TTC549 (cell line): ENCODE results near the gene CLASRP.

ENCODE experiments used
- FAIRE-seq: peaks from 2 replicates; lab custom pipeline; 2012; peaks lifted over from hg19 to GRCh38; lab: Jason Lieb, UNC

CLASRP gene

DNA sequence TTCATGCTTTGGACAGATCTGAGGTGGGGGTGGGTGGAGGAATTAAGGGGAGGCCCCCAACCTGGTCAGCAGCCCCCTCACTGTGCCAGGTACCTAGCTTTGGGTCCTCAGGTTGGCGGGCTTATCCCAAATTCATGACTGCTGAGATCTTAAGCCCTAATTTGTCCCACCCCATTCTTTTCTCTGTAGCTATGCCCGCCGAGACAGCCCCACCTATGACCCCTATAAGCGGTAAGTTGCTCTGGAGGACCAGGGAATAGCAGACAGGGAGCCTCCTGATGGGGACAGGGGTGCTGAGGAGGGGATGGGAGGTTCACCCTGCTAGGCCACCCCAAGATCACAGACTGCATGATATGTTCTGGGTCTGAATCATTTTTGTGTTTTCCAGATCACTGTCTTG lies 23.1 kb downstream of the CLASRP start:
- no peak for FAIRE-seq

DNA sequence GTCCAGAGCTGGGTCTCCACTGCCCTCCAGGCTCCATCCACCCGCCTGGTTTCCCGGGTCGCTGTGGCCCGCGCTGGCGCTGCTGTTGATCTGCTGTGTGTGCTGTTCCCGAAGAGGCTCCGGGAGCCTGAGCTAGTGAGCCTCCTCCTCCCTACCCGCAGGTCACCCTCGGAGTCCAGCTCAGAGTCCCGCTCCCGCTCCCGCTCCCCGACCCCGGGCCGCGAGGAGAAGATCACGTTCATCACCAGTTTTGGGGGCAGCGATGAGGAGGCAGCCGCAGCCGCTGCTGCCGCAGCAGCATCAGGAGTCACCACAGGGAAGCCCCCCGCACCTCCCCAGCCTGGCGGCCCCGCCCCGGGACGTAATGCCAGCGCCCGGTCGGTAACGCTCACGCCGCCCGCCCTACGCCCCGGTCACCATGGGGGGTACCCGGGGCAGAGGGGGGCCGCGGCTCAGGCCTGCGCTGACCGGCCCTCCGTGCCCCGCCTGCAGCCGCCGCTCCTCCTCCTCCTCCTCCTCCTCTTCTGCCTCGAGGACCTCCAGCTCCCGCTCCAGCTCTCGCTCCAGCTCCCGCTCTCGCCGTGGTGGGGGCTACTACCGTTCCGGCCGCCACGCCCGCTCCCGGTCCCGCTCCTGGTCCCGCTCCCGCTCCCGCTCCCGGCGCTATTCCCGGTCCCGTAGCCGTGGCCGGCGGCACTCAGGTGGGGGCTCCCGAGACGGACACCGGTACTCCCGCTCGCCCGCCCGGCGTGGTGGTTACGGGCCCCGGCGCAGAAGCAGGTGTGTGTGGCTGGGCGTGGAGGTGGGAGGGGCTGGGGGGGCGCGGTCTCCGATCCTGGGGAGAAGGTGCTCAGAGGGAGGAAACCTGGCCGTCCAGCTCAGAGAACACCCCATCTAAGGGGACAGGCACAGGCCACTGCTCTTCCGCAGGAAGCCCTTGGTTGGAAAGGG lies 25.3 kb downstream of the CLASRP start:
- no peak for FAIRE-seq

DNA sequence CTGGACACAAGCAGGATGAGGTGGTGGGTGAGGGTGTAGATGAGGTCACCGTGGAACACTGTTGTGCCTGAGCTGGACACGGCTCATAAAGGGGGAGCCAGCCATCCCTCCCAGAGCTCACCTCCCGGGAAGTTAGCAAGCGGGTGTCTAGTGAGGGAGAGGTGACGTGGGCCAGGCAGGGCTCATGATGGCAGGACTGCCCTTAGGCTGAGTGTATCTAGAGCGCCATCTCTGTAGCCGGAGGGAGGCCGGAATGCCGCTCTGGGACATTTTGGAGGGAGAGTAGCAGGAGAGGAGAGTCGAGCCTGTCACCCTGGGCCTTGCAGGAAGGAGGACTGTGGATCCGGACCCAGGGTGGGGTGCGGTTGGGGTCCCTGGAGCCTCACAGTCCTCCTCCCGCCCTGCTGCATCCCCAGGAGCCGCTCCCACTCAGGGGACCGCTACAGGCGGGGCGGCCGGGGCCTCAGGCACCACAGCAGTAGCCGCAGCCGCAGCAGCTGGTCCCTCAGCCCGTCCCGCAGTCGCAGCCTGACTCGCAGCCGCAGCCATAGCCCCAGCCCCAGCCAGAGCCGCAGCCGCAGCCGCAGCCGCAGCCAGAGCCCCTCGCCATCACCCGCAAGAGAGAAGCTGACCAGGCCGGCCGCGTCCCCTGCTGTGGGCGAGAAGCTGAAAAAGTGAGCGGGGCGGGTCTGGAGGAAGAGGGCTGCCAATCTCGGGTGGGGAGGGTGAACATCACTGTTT lies 28.2 kb downstream of the CLASRP start:
- no peak for FAIRE-seq

DNA sequence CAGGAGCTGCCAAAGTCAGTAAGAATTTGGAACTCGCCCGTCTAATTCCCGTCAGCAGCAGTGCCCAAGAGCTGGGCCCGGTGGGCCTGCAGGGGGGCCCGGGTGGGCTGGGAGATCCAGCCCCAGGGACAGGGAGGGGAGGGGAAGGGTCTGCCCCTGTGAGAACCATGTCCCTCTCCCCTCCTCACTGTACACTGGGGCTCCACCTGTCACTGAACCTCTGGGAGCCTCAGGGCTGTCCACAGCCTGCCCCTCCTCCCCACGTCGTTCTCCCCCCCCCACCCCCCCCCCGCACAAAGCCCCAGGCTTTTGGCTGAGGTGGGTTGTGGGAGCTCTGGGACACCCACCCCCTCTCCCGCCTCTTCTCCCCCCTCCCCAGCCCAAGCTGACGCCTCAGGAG lies 29.2 kb downstream of the CLASRP start:
- FAIRE-seq, result no peak

DNA sequence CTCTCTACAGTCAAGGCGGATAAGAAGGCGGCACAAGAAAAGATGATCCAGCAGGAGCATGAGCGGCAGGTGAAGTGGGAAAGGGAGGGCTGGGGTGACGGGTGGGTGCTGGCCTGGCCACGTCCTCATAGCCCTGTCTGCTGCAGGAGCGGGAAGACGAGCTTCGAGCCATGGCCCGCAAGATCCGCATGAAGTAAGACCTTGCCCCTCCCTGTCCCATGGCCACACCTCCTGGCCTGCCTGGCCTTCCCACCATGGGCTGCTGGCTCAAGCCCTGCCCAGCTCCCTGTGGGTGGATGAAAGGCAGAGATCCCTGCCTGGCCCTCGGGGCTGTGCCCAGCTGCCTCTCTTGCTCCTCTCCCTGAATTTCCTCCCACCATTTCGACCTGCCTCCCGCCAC lies 30.2 kb downstream of the CLASRP start:
- FAIRE-seq, result no peak

DNA sequence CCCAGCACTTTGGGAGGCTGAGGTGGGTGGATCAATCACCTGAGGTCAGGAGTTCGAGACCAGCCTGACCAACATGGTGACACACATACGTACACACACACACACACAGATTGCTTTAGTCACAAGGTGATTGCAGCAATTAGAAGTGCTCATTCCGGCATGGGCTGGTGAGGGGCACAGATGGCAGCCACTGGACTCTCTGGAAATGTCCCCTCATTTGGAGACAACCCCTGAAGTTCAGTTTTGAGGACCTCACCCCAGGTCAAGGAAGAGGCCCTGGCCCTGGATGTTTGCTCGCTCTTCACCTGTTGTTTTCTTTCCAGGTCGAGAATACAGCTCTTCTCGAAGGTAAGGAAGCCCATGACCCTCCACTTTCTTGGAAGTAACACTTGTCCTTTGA lies 31.4 kb downstream of the CLASRP start:
- no peak for FAIRE-seq

DNA sequence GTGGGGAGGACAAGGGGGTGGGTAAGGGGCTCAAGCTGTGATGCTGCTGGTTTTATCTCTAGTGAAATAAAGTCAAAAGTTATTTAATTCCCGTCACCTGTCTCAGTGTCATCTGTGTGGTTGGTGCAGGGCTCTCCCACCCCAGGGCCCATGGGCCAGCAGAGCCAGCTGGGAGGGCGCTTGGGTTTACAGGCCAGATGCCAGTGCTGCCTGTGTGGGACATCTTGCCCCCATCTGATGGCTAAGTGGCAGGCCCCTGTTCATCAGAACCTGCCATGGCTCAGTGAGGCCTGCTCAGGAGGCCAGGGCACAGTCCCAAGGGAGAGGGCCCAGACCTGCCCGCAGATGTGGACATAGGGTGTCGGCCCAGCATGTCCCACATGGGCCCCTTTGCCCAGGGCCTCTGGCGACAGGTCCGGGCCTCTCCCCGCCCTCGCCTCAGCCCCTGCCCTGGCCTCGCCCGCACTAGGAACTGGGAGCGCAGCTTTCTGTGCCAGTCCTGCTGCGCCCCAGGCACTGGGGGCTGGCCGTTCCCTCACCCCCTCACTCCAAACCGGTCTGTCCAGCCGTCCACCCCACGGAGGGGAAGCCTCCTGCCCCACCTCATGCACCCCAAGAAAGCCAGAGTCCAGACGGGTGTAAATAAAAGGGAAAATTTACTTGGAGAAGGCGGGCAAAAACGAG lies 32.2 kb downstream of the CLASRP start:
- no peak for FAIRE-seq

DNA sequence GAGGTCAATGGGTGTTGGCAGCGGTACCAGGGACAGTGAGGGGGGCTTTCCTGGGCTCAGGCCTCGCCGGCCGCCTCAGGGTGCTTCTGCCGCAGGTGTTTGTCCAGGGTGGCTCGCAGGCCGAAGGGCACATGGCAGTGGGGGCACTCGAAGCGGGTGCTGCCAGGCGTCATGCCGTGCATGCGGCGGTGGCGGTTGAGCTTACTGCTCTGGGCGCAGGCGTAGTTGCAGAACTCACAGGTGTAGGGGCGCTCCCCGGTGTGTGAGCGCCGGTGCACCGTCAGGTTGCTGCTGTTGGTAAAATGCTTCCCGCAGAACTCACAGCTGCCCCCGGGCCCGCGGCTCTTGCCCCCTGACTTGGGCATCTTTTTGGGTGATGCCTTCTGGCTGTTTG lies 32.7 kb downstream of the CLASRP start:
- FAIRE-seq, result no peak

DNA sequence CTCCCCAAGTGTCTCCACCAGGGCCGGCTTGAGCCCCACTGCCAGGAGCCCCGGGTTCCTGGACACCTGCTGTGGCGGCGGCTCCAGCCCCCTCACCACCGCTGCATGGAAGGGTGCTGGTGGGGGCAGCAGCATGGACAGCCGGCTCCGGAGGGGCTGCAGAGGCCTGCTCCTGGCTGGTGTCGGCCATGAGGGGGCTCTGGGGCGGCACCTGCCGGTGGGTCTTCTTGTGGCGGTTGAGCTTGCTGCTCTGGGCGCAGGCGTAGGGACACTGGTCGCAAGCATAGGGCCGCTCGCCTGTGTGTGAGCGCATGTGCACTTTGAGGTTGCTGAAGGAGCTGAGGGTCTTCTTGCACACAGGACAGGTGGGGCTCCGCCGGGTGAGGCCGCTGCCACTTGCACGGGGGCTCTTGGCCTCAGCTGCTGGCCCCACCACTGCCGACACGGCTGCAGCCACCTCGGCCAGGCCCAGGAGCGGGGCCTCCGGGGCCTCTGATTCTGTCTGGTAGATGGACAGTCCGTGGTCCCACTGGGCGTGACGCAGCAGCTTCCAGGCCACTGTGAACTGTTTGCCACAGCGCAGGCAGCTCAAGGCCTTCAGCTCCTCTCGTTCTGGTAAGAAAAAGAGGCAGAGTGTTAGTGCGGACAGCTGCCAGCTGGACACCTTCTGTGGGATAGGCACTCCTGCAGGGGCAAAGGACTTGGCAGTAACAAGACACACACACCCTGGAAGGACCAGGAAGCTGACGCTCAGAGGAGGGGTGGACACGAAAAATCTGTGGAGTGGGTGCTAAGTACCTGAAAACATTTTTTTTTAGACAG lies 33.3 kb downstream of the CLASRP start:
- FAIRE-seq, result no peak

DNA sequence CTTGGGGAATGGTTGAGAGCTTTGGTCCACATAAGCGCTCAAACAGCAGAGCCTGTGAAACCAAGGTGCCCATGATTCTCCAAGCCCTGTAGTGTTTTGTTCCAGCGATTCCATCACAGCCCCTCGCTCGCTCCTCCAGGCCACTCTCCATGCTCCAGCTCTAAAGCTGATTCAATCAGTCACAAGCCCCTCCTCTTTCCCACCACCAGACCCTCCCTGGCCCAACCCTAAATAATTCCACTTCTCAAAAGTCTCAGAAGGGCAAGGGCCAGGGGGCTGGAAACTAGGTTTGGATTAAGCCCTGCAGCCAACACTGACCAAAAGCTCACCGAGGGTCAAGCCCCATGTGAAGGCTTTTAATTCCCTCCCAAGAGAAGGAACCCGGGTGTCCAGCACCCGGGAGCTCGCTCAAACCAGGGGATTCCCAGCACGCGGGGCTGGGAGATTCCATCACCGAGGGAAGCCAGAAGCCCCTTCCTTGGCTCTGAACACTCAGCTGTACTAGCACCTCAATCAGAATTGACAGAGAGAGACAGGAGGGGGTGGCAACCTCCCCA lies 36.0 kb downstream of the CLASRP start:
- FAIRE-seq, result no peak

DNA sequence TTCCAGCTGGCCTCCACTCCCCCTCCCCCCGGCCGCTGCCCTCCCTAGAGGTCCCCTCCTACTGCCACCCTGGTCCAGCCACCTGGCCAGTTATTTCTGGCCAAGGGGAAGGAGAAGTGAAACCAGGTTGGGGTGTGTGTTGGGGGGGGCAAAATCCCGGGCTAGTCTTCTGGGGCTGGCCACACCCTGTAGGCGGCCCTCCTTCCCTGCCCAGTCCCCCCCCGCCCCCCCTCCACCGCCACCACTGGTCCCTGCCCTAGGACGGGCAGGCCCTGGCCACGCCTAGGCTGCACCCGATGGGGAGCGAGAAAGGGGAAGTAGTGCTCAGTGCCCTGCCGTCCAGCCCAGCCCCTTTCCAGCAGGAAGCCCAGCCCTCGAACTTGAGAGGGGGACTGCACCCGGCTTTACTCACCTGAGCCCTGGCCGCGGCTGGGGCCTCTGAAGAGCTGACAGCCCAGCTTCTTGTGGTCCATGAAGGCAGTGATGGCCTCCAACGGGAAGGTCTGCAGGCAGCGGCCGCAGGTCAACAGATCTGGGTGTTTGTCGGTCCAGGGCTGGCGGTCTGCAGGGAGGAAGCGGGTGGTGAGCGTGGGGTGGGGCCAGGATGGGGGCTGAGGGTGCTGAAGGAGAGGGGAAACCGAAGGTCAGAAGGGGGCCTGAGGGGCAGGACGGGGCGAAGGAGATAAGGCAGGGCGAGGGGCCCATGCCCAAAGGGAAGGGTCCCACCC lies 36.6 kb downstream of the CLASRP start:
- no peak for FAIRE-seq

DNA sequence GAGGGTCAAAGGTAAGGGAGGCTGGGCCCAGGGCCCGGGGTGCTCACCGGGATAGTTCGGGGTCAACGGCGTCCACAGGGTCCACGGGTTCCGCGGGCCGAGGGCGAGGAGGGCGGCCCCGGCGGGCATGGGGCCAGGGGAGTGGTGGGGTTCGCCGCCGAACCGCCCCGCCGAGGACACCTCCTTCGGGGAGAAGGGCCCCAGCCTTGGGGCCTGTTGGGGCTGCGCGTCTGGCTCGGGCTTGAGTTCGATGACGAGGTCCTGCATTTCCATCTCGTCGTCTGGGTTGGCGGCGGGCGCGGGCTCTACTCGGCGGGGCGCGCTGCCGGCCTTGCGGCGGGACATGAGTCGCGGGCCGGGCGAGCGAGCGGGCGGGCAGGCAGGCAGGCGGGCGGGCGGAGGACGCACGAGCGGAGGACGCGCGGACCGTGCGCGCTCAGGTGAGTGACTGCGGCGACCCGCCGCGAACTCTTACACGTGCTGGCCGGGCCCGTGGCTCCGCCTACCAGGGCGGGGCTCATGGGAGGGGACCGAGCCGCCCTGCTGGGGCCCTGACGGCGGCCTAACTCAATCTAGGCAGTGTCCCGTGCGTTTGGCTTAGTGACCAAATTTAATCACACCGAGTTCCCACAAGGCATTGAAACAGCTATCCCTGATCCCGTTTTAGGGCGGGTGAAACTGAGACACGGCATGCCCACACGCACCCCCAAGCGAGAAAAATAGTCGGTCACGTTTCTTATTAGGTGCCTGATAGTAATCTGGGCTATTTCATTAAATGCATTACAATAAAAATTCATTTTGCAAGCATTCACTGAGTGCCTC lies 37.4 kb downstream of the CLASRP start, which contains the start of gene ZNF296:
TSS of gene ZNF296 (minus strand) at position 450 of the 822 bp plus-strand sequence. CDS start at position 345, 105 bp downstream.
- no peak for FAIRE-seq

DNA sequence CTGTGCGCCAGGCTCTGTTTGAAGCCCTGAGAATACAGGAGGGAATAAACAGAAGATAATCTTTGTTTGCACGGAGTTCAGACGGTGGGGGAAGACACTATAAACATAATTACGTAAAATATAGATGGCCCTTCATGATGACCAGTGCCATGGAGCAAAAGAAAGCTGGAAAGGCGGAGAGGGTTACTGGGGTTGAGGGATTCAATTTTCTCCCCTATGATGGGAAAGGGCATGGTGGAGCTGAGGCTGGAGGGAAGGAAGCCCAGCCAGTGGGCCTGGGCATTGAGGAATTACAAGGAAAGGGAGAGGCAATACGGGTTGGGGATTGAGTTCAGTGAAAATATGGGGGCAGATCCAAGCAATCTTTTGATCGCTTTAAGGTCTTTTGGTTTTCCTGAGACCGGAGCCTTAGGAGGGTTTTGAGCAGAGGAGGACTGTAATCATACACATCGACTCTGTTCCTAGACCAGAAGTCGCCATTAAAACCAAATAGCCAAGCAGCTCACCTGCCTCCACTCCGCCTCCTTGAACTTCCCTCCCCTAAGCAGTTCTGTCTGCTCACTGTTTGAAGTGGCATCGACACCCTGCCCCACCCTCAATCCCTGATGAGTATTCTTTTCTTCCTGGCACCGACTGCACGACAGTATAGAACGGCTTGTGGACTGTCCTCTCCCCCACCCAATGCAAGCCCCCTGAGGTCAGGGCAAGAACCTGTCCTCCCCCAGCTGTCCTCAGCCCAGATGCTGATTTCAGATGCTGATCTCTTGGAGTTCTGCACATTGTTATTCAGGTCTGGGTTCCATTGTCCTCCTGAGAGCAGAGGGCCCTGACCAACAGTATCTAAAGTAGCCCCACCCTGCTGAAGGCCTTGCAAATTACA lies 38.2 kb downstream of the CLASRP start:
- FAIRE-seq, result no peak

DNA sequence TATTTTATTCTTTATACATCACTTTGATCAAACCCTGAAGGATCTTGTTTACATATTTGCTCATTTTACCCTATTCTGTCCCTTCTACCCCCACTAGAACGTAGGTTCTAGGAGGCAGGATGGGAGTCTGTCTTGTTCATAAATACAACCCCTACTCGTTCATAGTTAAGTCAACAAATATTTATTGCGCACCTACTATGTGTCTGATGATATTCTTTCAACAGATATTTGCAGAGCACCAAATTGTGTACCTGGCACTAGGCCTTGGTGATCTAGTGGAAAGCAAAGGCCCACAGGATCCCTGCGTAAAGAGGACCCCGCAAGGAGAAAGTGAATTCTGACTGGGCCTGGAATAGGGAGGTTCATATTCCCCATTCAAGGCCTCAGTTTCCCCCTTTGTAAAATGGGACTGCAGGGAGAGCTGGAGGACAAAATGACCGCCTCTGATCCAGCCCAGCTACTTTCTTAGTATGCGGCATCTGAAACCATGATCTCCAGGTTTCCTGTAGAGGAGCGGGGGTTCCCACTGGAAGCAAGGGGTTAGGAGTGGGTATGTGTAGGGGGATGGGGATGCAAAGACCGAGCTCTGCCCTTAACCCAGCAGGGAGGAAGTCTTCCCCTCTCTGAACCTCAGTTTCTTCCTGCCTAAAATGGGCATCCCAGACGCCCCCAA lies 39.7 kb downstream of the CLASRP start:
- no peak for FAIRE-seq

DNA sequence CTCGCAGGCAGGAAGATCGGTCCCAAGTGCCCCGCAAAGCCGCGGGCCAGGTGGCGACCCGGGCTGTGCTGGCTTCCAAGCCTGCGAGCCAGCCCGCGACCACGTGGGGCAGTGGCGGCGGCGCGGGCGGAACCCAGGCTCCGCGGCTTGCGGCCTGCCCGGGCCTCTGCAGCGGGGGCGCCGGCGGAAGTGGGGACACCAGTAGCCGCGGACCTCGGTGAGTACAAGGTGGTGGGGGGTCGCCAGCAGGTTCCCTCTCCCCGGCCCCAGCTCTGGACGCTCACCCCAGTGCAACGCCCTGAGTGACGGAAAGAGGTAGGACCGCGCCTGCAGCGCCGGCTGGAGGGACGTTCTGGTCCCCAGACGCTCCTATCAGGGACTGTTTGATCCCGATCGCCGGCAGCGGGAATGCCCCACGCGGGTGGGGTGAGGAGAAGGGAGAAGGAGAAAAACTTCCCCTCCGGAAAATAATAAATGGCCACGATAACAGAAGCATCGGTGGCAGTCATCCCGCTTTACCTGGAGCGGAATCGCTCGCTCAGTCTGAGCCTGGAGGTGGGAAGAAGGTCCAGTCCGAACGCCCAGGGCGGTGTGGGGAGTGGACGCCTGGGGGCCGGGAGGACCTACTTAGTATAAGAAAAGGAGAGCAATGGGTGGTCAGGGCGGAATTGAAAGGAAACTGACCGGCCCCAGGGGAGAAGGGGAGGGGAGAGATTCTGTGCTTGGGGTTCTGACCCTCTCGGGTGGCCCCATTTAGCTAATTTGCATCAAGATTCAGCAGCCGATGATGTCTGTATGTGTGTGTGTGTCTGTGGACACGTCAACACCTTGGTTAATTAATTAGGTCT lies 40.4 kb downstream of the CLASRP start, which contains the start of gene GEMIN7:
TSS of gene GEMIN7 (plus strand) at position 198 of the 848 bp plus-strand sequence. CDS start 10,855 bp downstream, outside the sequence.
- no peak for FAIRE-seq

DNA sequence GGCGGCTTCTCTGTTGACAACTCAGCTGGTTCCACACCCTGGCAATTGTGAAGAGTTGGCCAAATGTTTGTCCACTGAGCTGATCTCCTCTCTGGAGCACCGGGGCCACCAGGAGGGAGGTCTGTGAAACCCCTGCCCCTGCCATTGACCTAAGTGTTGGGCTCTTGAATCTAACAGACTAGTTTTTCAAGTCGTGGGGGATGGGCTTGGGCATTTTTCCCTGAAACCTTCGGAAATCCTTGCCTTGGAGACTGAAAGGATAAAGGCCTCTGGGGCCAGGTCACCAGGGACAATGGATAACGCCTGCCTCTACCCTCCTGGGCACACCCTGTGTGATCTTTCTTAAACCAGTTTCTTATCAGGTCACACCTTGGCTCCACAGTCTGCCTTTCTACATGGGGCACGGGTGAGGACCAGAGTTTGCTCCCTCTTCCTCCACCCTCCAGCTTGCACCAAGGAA lies 41.1 kb downstream of the CLASRP start:
- FAIRE-seq, result no peak

DNA sequence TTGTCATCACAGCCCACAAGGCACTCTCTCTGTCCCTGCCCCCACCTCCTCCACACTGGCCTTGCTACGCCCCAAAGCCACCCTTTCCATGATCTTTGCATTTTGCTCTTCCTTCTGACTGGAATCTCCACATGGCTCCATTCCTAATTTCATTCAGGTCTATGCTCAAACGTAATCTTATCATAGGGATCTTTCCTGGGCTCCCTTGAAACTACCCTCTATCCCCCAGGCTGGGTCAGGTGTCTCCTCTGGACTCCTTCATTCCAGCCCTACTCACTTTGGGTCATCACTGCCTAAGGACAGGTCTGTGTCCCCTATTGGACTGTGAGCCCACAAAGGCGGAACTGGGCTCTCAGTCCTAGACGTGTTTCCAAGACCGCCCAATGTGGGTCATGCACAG lies 43.3 kb downstream of the CLASRP start:
- no peak for FAIRE-seq
